Bronchial epithelial cell (primary cell): Measurements from ENCODE around the gene HDDC2. TPM values are rescaled to one million over a fixed set of nuclear protein-coding genes. Genes with fewer than 3 reads are reported as not detected.

Source experiments
- DNase-seq: peaks from one replicate; pipeline ENCODE4 v3.0.0-alpha.2; 2010; ENCODE audit warnings: low read depth
- FAIRE-seq: peaks from 2 replicates; lab custom pipeline; 2011; peaks lifted over from hg19 to GRCh38; lab: Jason Lieb, UNC
- H3K27me3 ChIP-seq: 2 replicates; pipeline ENCODE4 v1.5.1; 2011; ENCODE audit warnings: low read length; ENCODE audit not compliant: control insufficient read depth, insufficient read depth
- H3K36me3 ChIP-seq: 2 replicates; pipeline ENCODE4 v1.5.1; 2011; ENCODE audit warnings: low read length; ENCODE audit not compliant: control insufficient read depth, insufficient read depth
- H3K4me3 ChIP-seq: 2 replicates; pipeline ENCODE4 v1.5.1; 2011; ENCODE audit warnings: mild to moderate bottlenecking, low read depth, low read length, control low read depth
- CTCF ChIP-seq: IDR thresholded peaks from 2 replicates; pipeline ENCODE4 v1.5.1; 2011; ENCODE audit warnings: mild to moderate bottlenecking, moderate library complexity, low read length, control low read depth, inconsistent platforms; ENCODE audit not compliant: insufficient read depth, severe bottlenecking
- total RNA-seq: library from RNA; depleted of rRNA; stranded (reverse); fragments of >200 nt; gene quantifications from 2 replicates; pipeline ENCODE4 v1.2.1, GENCODE V29; 2014

HDDC2 gene
- 86.1 and 96.4 TPM in 2 replicates for total RNA-seq

DNA sequence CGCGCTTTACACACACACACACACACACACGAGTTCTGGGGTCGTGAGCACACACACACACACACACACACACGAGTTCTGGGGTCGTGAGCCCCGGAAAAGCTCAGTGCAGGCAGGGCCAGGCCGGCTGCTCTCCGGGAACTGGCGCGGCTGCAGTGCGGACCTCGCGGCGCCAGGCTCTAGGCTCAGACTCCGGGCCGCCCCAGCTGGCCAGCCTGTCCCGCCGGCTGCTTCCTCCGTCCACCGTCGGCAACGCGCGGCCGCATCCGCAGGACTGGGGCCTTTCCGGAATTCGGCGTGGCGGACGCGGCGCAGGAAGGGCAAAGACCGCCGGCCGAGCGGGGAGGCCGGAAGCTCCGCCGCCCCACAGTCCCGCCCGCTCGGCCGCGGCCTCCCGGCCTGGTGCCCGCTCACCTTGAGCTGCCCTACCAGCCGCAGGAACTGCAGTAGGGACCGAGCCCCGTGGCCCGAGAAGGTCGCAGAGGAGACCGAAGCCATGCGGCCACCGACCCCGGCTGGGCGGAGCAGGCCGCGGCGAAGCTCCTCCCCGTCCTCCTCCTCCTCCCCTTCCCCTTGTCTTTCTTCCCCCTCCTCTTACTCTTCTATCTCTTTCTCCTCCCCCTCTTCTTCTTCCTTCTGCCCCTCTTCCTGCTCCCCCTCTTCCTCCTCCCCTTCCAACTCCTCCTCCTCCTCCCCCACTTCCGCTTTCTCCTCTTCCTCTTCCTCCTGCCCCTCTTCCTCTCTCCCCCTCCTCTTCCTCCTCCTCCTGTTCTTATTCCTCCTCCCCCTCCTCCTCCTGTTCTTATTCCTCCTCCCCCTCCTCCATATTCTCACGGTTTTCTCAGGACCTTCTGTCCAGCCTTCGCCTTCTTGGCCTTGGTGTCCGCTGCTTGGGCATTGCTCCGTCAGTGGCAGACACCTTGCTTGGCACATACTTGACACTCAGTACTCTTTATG is at the start of gene HDDC2:
TSS of gene HDDC2 (minus strand) at position 533 of the 957 bp plus-strand sequence. CDS start at position 498, 35 bp downstream.
- peak; percentile 37 for DNase-seq
- Histone ChIP-seq H3K4me3 (peak within 1 kb of the TSS; percentile 86), H3K36me3 (peaks cover 2% of the 10 kb centered on the region), H3K27me3 (no peaks in the 10 kb centered on the region)
- no peak for FAIRE-seq
- TF ChIP-seq CTCF, result no peak

DNA sequence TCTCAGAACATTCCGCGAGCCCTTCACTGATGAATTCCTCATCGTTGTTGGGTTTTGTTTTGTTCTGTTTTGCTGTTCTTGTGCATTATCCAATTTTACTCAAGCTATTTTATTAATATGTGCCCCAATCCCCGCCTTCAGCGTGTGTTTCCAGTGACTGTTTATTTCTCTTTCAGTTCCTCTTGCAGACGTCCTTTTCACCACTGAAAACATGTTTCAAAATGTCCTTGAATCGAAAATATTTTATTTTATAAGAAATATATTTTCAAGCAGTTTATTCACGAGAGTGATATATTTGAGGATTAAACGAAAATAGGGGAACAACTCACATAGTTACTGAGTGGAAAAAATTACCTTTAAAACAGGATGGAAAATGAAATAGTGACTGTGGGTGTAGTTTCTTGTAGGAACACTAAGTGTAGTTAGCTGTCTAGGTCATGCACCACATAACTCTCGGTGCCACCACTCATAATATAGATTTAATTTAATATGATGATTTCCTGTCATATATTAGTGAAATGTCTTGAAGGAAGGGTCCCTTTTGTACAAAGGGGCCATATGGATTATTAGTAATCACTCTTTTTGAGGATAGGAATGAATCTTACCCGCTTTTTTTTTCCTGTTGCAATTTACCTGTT is 45.3 kb upstream of the HDDC2 start:
- Histone ChIP-seq H3K4me3 (no peak overlapping the region), H3K27me3 (no peaks in the 10 kb centered on the region), H3K36me3 (no peaks in the 10 kb centered on the region)
- FAIRE-seq (no peak), DNase-seq (no peak)
- no peak for TF ChIP-seq CTCF

DNA sequence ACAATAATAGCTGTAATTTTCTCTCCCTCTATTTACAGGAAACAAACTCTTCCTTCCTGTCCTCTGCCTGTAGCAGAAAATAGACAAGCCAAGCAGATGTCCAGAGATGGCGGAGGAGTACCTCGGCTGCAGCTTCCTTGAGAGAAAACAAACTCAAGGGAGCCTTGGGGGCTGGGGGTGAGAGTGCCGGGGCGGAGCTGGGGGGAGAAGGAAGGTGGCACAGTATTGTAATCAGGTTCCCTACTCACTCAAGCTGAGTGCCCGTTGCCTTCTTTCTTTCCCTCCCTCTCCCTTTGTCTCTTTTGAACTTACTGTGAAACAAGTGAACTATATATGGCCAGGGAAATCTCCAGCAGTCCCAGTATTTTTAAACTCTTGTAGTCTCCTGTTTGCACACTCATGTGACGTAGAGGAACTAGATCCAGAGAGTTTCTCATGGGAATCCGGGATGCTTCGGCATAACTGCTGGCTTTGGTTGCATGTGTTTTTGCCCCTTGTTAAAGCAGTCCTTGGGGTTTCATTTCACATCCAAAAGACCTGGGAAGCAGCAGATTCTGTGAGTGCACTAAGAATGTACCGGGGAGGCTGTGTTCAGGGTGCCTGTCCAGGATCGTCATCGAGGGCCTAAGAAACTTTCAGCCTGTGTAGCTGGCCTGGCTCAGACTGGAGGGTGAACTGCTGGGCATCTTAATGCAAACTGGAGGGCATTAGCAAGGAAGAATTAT is 44.6 kb upstream of the HDDC2 start:
- FAIRE-seq (no peak), DNase-seq (no peak)
- Histone ChIP-seq H3K4me3 (no peak overlapping the region), H3K36me3 (no peaks in the 10 kb centered on the region), H3K27me3 (no peaks in the 10 kb centered on the region)
- no peak for TF ChIP-seq CTCF

- no peak for FAIRE-seq
- Histone ChIP-seq H3K36me3 (no peaks in the 10 kb centered on the region), H3K27me3 (no peaks in the 10 kb centered on the region), H3K4me3 (no peak overlapping the region)
- no peak for TF ChIP-seq CTCF
- no peak for DNase-seq
Observed at GRCh38 chr6:125341460-125341859, 39.7 kb upstream of the HDDC2 start.

DNA sequence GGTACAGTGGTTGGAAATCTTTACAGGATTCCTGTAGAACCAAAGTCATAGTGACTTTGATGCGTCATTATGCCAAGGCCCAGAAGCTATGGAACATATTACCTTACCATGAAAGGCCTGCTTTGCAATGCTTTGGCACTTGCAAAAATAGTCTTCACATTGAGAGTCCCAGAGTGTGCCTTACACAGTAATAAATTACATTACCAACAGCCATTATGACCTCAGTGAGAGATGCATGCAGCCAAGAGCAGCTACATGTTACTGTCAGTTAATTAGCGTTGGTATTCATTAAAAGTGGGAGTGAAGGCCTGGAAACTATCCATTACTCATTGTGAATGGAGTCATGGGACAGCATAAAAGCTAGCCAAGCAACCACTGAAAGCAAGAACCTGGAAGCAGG is 39.2 kb upstream of the HDDC2 start:
- FAIRE-seq (no peak), DNase-seq (no peak)
- Histone ChIP-seq H3K36me3 (no peaks in the 10 kb centered on the region), H3K27me3 (no peaks in the 10 kb centered on the region), H3K4me3 (no peak overlapping the region)
- no peak for TF ChIP-seq CTCF
